Measurements from ENCODE around the gene COL15A1.

DNA sequence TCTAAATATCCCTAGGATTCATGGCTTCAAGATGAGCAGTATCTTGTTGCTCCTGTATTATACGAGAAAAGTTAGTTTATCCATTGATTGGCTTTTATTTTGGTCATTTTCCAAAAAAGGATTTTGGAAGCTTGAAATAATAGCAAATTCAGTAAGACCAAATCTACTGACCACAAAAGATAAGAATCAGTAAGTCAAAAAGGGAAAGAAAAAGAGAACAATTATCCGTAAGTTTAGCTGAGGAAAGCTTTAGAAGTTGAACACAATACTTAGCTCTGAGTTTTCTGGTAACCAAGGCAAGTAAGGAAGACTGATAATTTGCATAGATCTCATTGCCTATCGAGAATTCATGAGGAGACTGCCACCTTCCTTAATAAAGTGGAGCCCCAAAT is 170.3 kb downstream of the COL15A1 start:
- TF ChIP-seq, protein P1, sequence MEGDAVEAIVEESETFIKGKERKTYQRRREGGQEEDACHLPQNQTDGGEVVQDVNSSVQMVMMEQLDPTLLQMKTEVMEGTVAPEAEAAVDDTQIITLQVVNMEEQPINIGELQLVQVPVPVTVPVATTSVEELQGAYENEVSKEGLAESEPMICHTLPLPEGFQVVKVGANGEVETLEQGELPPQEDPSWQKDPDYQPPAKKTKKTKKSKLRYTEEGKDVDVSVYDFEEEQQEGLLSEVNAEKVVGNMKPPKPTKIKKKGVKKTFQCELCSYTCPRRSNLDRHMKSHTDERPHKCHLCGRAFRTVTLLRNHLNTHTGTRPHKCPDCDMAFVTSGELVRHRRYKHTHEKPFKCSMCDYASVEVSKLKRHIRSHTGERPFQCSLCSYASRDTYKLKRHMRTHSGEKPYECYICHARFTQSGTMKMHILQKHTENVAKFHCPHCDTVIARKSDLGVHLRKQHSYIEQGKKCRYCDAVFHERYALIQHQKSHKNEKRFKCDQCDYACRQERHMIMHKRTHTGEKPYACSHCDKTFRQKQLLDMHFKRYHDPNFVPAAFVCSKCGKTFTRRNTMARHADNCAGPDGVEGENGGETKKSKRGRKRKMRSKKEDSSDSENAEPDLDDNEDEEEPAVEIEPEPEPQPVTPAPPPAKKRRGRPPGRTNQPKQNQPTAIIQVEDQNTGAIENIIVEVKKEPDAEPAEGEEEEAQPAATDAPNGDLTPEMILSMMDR (conservative IDR thresholded peaks at IDR 0.05; ENCODE audit: low read length) = no peak
- TF ChIP-seq EZH2phosphoT487 (IDR thresholded peaks at IDR 0.05; ENCODE audit: borderline replicate concordance) = no peak
